Gastrocnemius medialis (tissue), 4 donors: ENCODE measurements around the gene AGXT2. TPM values are rescaled to one million over a fixed set of nuclear protein-coding genes. Genes with fewer than 3 reads are reported as not detected.

ENCODE experiments used
- ATAC-seq, 2 donors: fragments of 150-250 bp; one replicate each; pipeline ENCODE4 v1.9.1; 2016
- DNase-seq, 2 donors: peaks; one replicate each; pipeline ENCODE4 v3.0.0-alpha.2; 2019
- H3K27ac ChIP-seq, 4 donors: fragments of 200-600 bp; sonication (generic); 1 replicate in 1 of 4; 2 replicates in 3 of 4; pipeline ENCODE4 v1.5.1; 2016 to 2018; ENCODE audit warnings: mild to moderate bottlenecking in 2 of 4, moderate library complexity in 1 of 4
- H3K27me3 ChIP-seq, 3 donors: fragments of 200-600 bp; sonication (generic) in 2 of 3; 1 replicate in 1 of 3; 2 replicates in 2 of 3; pipeline versions ENCODE4 v1.5.1 to v1.6.0; 2016 to 2019; ENCODE audit warnings: mild to moderate bottlenecking in 1 of 3, moderate library complexity in 1 of 3
- H3K36me3 ChIP-seq, 2 donors: fragments of 200-600 bp; sonication (generic) in 1 of 2; one replicate each; pipeline ENCODE4 v1.5.1; 2017 to 2018
- H3K4me1 ChIP-seq, 2 donors: fragments of 200-600 bp; sonication (generic) in 1 of 2; one replicate each; pipeline ENCODE4 v1.5.1; 2016 to 2017; ENCODE audit warnings: mild to moderate bottlenecking in 2 of 2
- H3K4me3 ChIP-seq, 4 donors: fragments of 200-600 bp; sonication (generic) in 3 of 4; 1 replicate in 1 of 4; 2 replicates in 3 of 4; pipeline ENCODE4 v1.5.1; 2016 to 2019; ENCODE audit warnings: mild to moderate bottlenecking in 2 of 4
- H3K9me3 ChIP-seq, 3 donors: fragments of 200-600 bp; sonication (generic) in 2 of 3; 1 replicate in 1 of 3; 2 replicates in 2 of 3; pipeline ENCODE4 v1.5.1; 2016 to 2019
- CTCF ChIP-seq, 5 experiments: fragments of 450-650 bp in 3 of 5; fragments of 200-600 bp in 2 of 5; sonication (generic) in 2 of 5; IDR thresholded peaks in 4 of 5; conservative IDR thresholded peaks in 1 of 5; 1 replicate in 4 of 5; 2 replicates in 1 of 5; pipeline ENCODE4 v1.5.1; 2016 to 2019; ENCODE audit warnings: antibody characterized with exemption in 5 of 5, mild to moderate bottlenecking in 3 of 5, moderate library complexity in 3 of 5
- POLR2A ChIP-seq, 2 donors: fragments of 450-650 bp; IDR thresholded peaks; one replicate each; pipeline ENCODE4 v1.6.1; 2017; ENCODE audit warnings: antibody characterized with exemption in 2 of 2, mild to moderate bottlenecking in 2 of 2, moderate library complexity in 2 of 2
- in situ Hi-C, 4 donors: fragments of 200-750 bp; cut with MboI; loops; one replicate each; pipeline versions ENCODE4 v1.15.0 to v1.8.0; 2017; ENCODE audit warnings: low sequenced_read_pairs in 4 of 4
- intact Hi-C: fragments of 100-400 bp; cut with DNase I; formaldehyde crosslinking; loops from one replicate; pipeline ENCODE4 v1.15.1; 2023; ENCODE audit warnings: low total_unique reads
- total RNA-seq, 4 donors: library from RNA; depleted of rRNA; stranded (reverse); fragments of >200 nt; gene quantifications; one replicate each; pipeline versions ENCODE4 v1.1.0 to v1.2.3, GENCODE V29; 2016

AGXT2 gene
- total RNA-seq, 4 donors from 2014 or later, result 0.20 TPM; not detected in 2

DNA sequence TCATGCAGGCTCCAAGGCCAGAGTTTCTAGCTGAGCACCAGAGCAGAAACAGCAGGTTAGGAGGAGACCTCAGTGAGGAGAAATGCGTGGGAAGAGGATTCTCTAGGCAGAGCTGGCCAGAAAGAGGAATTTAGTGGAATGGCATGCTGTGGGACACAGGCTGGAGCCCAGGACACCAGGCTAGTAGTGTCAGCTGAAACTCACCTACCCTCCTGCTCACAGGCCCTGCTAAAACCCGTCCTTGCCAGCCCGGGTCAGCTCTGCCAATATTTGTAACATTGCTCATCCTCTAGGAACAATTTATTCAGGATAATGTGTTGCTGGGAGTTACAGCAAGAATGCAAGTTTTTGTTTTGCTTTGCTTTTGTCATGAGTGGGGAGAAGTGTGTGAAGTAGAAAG, 40.2 kb upstream of the AGXT2 start:
- Histone ChIP-seq H3K4me3 (no peak overlapping the region), H3K4me1 (no peaks in the 10 kb centered on the region), H3K9me3 (no peaks in the 10 kb centered on the region), H3K36me3 (no peaks in the 10 kb centered on the region), H3K27ac (no peak overlapping the region), H3K27me3 (no peaks in the 10 kb centered on the region)
- in situ Hi-C loops (loop anchor here in 1 of 4 donors (25.0 kb wide), 1 partner anchor 824 kb away; no protein-coding TSS in a partner anchor), intact Hi-C loops (no loop called here)
- ATAC-seq (no peak), DNase-seq (no peak)
- TF ChIP-seq CTCF (IDR thresholded peaks at IDR 0.05 in 4 of 5, conservative IDR thresholded peaks at IDR 0.05 in 1 of 5) (no peak), POLR2A (IDR thresholded peaks at IDR 0.05) (no peak)

DNA sequence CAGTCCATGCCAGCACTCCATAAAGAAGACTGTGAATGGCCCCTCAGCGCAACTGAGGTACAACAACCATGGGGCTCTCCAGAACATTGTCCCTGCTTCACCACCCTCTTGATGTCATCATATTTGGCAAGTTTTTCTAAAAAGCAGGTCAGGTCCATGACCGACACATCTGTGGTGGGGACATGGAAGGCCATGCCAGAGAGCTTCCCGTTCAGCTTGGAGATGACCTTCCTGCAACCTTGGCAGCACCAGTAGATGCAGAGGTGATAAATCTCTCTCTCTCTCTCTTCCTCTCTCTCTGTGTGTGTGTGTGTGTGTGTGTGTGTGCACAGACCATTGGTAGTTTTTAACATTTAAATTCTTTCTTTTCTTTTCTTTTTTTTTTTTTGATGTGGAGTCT, 35.4 kb upstream of the AGXT2 start:
- Histone ChIP-seq H3K36me3 (no peaks in the 10 kb centered on the region), H3K9me3 (no peaks in the 10 kb centered on the region), H3K4me1 (no peaks in the 10 kb centered on the region), H3K27ac (no peak overlapping the region), H3K4me3 (no peak overlapping the region), H3K27me3 (no peaks in the 10 kb centered on the region)
- DNase-seq (no peak), ATAC-seq (no peak)
- intact Hi-C loops, result no loop called here
- TF ChIP-seq POLR2A (IDR thresholded peaks at IDR 0.05) (no peak), CTCF (IDR thresholded peaks at IDR 0.05 in 4 of 5, conservative IDR thresholded peaks at IDR 0.05 in 1 of 5) (no peak)
- in situ Hi-C loops, result loop anchor here in 1 of 4 donors (25.0 kb wide), 1 partner anchor 829 kb away; no protein-coding TSS in a partner anchor

- Histone ChIP-seq H3K4me1 (no peaks in the 10 kb centered on the region), H3K27ac (no peak overlapping the region), H3K9me3 (no peaks in the 10 kb centered on the region), H3K36me3 (no peaks in the 10 kb centered on the region), H3K4me3 (no peak overlapping the region), H3K27me3 (no peaks in the 10 kb centered on the region)
- no peak for ATAC-seq
- in situ Hi-C loops, result loop anchor here in 1 of 4 donors (25.0 kb wide), 1 partner anchor 830 kb away; no protein-coding TSS in a partner anchor
- DNase-seq, result no peak
- TF ChIP-seq POLR2A (IDR thresholded peaks at IDR 0.05) (no peak), CTCF (IDR thresholded peaks at IDR 0.05 in 4 of 5, conservative IDR thresholded peaks at IDR 0.05 in 1 of 5) (no peak)
- intact Hi-C loops, result no loop called here
Observed at GRCh38 chr5:35082530-35082929, 34.8 kb upstream of the AGXT2 start.

DNA sequence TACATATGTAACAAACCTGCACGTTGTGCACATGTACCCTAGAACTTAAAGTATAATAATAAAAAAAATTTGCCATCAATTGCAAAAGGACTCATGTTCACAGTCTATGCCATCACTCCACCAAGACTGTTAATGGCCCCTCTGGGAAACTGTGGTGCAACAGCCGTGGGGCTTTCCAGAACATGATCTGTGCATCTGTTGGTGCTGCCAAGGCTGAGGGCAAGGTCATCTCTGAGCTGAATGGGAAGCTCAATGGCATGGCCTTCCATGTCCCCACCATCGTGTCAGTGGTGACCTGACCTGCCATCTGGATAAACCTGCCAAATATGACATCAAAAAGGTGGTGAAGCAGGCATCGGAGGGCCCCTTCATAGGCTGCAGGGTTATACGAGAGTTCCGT, 33.4 kb upstream of the AGXT2 start:
- no peak for TF ChIP-seq POLR2A (IDR thresholded peaks at IDR 0.05)
- TF ChIP-seq CTCF (IDR thresholded peaks at IDR 0.05 in 4 of 5, conservative IDR thresholded peaks at IDR 0.05 in 1 of 5), result no peak
- Histone ChIP-seq H3K27ac (no peak overlapping the region), H3K4me1 (no peaks in the 10 kb centered on the region), H3K9me3 (no peaks in the 10 kb centered on the region), H3K36me3 (no peaks in the 10 kb centered on the region), H3K4me3 (no peak overlapping the region), H3K27me3 (no peaks in the 10 kb centered on the region)
- ATAC-seq (no peak), DNase-seq (no peak)
- intact Hi-C loops, result no loop called here
- in situ Hi-C loops, result loop anchor here in 1 of 4 donors (25.0 kb wide), 1 partner anchor 831 kb away; no protein-coding TSS in a partner anchor

GRCh38 chr5:35073160-35073559, 25.4 kb upstream of the AGXT2 start:
- no peak for DNase-seq
- Histone ChIP-seq H3K9me3 (no peaks in the 10 kb centered on the region), H3K27ac (no peak overlapping the region), H3K27me3 (no peaks in the 10 kb centered on the region), H3K36me3 (no peaks in the 10 kb centered on the region), H3K4me1 (no peaks in the 10 kb centered on the region), H3K4me3 (no peak overlapping the region)
- ATAC-seq, result no peak
- in situ Hi-C loops (no loop called here), intact Hi-C loops (no loop called here)
- no peak for TF ChIP-seq POLR2A (IDR thresholded peaks at IDR 0.05)
- TF ChIP-seq CTCF (IDR thresholded peaks at IDR 0.05 in 4 of 5, conservative IDR thresholded peaks at IDR 0.05 in 1 of 5), result no peak
